Measurements from ENCODE around the gene NR2F1-AS1. TPM values are rescaled to one million over a fixed set of nuclear protein-coding genes. Genes with fewer than 3 reads are reported as not detected.

The NR2F1-AS1 gene
- total RNA-seq, 1 donor from 2014 or later, result 6.9 TPM

GRCh38 chr5:93407454-93407853 is 173.6 kb downstream of the NR2F1-AS1 start:
- no peak overlapping the region for H3K4me3 ChIP-seq (ENCODE audit: insufficient read depth, low read depth, low read length)
- H3K4me2 ChIP-seq (ENCODE audit: low read length), result no peak overlapping the region
- no peaks in the 10 kb centered on the region for H3K27me3 ChIP-seq (ENCODE audit: insufficient read depth, low read length)
- DNase-seq (ENCODE audit: low read depth), result no peak
- FAIRE-seq, result no peak
- H3K9me3 Mint-ChIP-seq (ENCODE audit: unreplicated experiment), result no peaks in the 10 kb centered on the region
- no peaks in the 10 kb centered on the region for H3K79me2 ChIP-seq (ENCODE audit: insufficient read depth, low read length)
- peaks cover 3% of the 10 kb centered on the region for H3K4me1 Mint-ChIP-seq (ENCODE audit: low read depth, unreplicated experiment)
- H3K27ac Mint-ChIP-seq (ENCODE audit: unreplicated experiment), result no peak overlapping the region
- H3K36me3 ChIP-seq (ENCODE audit: insufficient read depth, low read length), result no peaks in the 10 kb centered on the region
- no peak overlapping the region for H3K27ac ChIP-seq (ENCODE audit: low read depth, low read length)
- no peak overlapping the region for H3K9ac ChIP-seq (ENCODE audit: low read length)
- no peaks in the 10 kb centered on the region for H3K9me3 ChIP-seq (ENCODE audit: insufficient read depth, low read depth, low read length)
- TF ChIP-seq CTCF (IDR thresholded peaks at IDR 0.05; ENCODE audit: insufficient read depth, low read depth, low read length) (no peak), EZH2 (IDR thresholded peaks at IDR 0.05; ENCODE audit: insufficient read depth, low read length) (no peak)
- no peaks in the 10 kb centered on the region for H3K4me1 ChIP-seq (ENCODE audit: insufficient read depth, low read length)
- H2AFZ ChIP-seq (ENCODE audit: low read depth, low read length), result no peak overlapping the region
- no peaks in the 10 kb centered on the region for H4K20me1 ChIP-seq (ENCODE audit: insufficient read depth, low read length)
- H3K27me3 Mint-ChIP-seq (ENCODE audit: low read depth, unreplicated experiment), result peaks cover under 1% of the 10 kb centered on the region
- no peaks in the 10 kb centered on the region for H3K36me3 Mint-ChIP-seq (ENCODE audit: low read depth, unreplicated experiment)
- no peak overlapping the region for H3K4me3 Mint-ChIP-seq (ENCODE audit: unreplicated experiment)

- Histone ChIP-seq H4K20me1 (ENCODE audit: insufficient read depth, low read length) (no peaks in the 10 kb centered on the region), H3K27ac (ENCODE audit: low read depth, low read length) (no peak overlapping the region), H3K79me2 (ENCODE audit: insufficient read depth, low read length) (no peaks in the 10 kb centered on the region), H3K4me2 (ENCODE audit: low read length) (no peak overlapping the region), H3K27me3 (ENCODE audit: insufficient read depth, low read length) (no peaks in the 10 kb centered on the region), H3K4me1 (ENCODE audit: insufficient read depth, low read length) (no peaks in the 10 kb centered on the region), H3K4me3 (ENCODE audit: insufficient read depth, low read depth, low read length) (no peak overlapping the region), H3K9me3 (ENCODE audit: insufficient read depth, low read depth, low read length) (no peaks in the 10 kb centered on the region), H2AFZ (ENCODE audit: low read depth, low read length) (no peak overlapping the region), H3K9ac (ENCODE audit: low read length) (no peak overlapping the region), H3K36me3 (ENCODE audit: insufficient read depth, low read length) (no peaks in the 10 kb centered on the region)
- FAIRE-seq, result no peak
- Mint-ChIP-seq H3K27ac (ENCODE audit: unreplicated experiment) (no peak overlapping the region), H3K36me3 (ENCODE audit: low read depth, unreplicated experiment) (no peaks in the 10 kb centered on the region), H3K9me3 (ENCODE audit: unreplicated experiment) (no peaks in the 10 kb centered on the region), H3K27me3 (ENCODE audit: low read depth, unreplicated experiment) (no peaks in the 10 kb centered on the region), H3K4me1 (ENCODE audit: low read depth, unreplicated experiment) (peaks cover 3% of the 10 kb centered on the region), H3K4me3 (ENCODE audit: unreplicated experiment) (no peak overlapping the region)
- DNase-seq (ENCODE audit: low read depth), result no peak
- no peak for TF ChIP-seq EZH2 (IDR thresholded peaks at IDR 0.05; ENCODE audit: insufficient read depth, low read length)
Observed at GRCh38 chr5:93406971-93407401, 174.0 kb downstream of the NR2F1-AS1 start.

GRCh38 chr5:93404246-93404645 is 176.8 kb downstream of the NR2F1-AS1 start:
- no peak for DNase-seq (ENCODE audit: low read depth)
- H3K36me3 Mint-ChIP-seq (ENCODE audit: low read depth, unreplicated experiment), result no peaks in the 10 kb centered on the region

More at GRCh38 chr5:93404246-93404645, 176.8 kb downstream of the NR2F1-AS1 start:
- no peaks in the 10 kb centered on the region for H3K27me3 ChIP-seq (ENCODE audit: insufficient read depth, low read length)
- H3K4me3 ChIP-seq (ENCODE audit: insufficient read depth, low read depth, low read length), result no peak overlapping the region
- no peaks in the 10 kb centered on the region for H3K4me1 ChIP-seq (ENCODE audit: insufficient read depth, low read length)
- no peak overlapping the region for H2AFZ ChIP-seq (ENCODE audit: low read depth, low read length)
- Mint-ChIP-seq H3K4me3 (ENCODE audit: unreplicated experiment) (no peak overlapping the region), H3K27ac (ENCODE audit: unreplicated experiment) (no peak overlapping the region), H3K4me1 (ENCODE audit: low read depth, unreplicated experiment) (peaks cover 3% of the 10 kb centered on the region), H3K27me3 (ENCODE audit: low read depth, unreplicated experiment) (peaks cover 3% of the 10 kb centered on the region), H3K9me3 (ENCODE audit: unreplicated experiment) (no peaks in the 10 kb centered on the region)
- H3K9ac ChIP-seq (ENCODE audit: low read length), result no peak overlapping the region
- H3K36me3 ChIP-seq (ENCODE audit: insufficient read depth, low read length), result no peaks in the 10 kb centered on the region
- H3K4me2 ChIP-seq (ENCODE audit: low read length), result no peak overlapping the region
- FAIRE-seq, result no peak
- H3K27ac ChIP-seq (ENCODE audit: low read depth, low read length), result no peak overlapping the region
- H4K20me1 ChIP-seq (ENCODE audit: insufficient read depth, low read length), result no peaks in the 10 kb centered on the region
- H3K79me2 ChIP-seq (ENCODE audit: insufficient read depth, low read length), result no peaks in the 10 kb centered on the region
- TF ChIP-seq CTCF (IDR thresholded peaks at IDR 0.05; ENCODE audit: insufficient read depth, low read depth, low read length) (no peak), EZH2 (IDR thresholded peaks at IDR 0.05; ENCODE audit: insufficient read depth, low read length) (no peak)
- no peaks in the 10 kb centered on the region for H3K9me3 ChIP-seq (ENCODE audit: insufficient read depth, low read depth, low read length)
